Measurements from ENCODE around the gene OPCML. TPM values are rescaled to one million over a fixed set of nuclear protein-coding genes. Genes with fewer than 3 reads are reported as not detected.

OPCML gene
- total RNA-seq, 1 donor from 2014 or later: 26.9 TPM

GRCh38 chr11:132848336-132848735, 684.0 kb downstream of the OPCML start:
- DNase-seq (ENCODE audit: low spot score in 2 of 2) (no peak), FAIRE-seq (no peak)

DNA sequence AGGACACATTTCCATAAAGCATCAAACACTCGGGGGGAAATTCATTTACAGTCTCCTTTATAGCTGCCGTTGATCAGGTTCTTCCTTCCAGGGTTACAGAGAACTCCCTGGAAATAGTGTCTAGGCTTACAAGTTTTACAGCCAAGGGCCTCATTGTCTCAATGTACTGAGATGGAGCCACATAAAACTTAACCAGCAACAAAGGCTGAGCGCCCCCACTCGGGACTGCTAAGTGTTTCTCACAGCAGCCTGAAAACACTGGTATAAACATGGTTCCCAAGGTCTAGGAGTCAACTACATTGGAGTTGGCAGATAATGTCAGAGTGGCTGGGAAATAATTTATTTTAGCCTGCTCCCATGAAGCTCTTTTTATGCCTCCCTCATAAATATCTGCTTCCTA, 686.2 kb downstream of the OPCML start:
- FAIRE-seq: no peak

GRCh38 chr11:132844956-132845696, 687.2 kb downstream of the OPCML start:
- DNase-seq (ENCODE audit: low spot score in 2 of 2): no peak
- no peak for FAIRE-seq

More for the DNA sequence above, 686.2 kb downstream of the OPCML start:
- no peak for DNase-seq (ENCODE audit: low spot score in 2 of 2)

GRCh38 chr11:132840660-132841059, 691.6 kb downstream of the OPCML start:
- FAIRE-seq: no peak
- DNase-seq (ENCODE audit: low spot score in 2 of 2): no peak

- FAIRE-seq: no peak
- DNase-seq (ENCODE audit: low spot score in 2 of 2): no peak
These were observed 692.1 kb downstream of the OPCML start for GRCh38 chr11:132840191-132840590.

DNA sequence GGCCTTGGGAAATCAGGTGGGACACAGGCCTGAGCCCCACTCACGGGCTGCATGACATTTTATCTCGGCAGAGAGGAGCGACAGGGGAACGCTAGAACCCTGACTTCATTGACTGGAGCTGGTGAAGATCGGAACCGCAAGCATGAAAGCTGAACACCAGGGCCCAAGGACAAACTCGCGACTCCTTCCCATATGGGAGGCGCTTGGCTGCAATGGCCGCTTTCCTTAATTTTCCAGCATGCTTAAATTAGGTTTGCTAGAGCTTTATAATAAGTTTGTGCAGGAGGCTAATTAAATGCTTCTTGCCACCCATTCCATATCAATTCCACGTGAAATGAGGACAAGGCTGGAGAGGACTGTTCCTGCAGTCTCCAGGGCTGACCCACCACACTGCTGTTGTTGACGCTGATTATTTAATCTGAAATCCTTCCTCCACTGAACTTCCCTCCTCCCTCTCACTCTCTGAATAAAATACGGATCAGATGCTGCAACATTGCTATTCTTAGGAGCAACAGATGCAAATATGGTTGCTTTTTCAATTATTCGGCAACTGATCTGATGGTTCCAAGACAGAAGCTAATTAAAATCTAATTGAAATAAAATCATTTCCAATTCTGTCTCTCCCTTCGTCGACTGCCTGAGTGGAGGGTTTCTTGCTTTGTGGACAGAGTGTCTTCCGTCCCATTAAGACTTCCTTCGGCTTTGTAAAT, 692.9 kb downstream of the OPCML start:
- no peak for FAIRE-seq
- DNase-seq (ENCODE audit: low spot score in 2 of 2): no peak

DNA sequence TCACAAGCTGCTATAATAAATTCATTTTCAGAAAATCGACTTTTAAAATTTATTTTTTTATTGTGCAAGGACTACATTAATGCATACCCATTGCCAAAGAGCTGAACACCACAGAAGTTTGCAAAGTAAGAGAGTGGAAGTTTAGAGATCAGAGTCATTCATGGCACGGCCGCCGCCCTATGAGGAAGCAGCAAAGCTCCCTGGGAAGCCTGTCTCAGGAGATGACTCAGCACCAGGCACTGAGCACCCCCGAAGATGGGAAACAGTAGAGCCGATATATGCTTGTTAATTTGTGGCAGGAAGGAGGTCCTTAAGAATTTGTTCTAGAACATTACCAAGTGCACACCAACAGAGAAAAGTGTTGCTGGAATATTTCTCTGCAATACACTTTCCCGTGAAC, 693.7 kb downstream of the OPCML start:
- FAIRE-seq (no peak), DNase-seq (ENCODE audit: low spot score in 2 of 2) (no peak)

- no peak for FAIRE-seq
- DNase-seq (ENCODE audit: low spot score in 2 of 2): no peak
These were observed 701.0 kb downstream of the OPCML start for GRCh38 chr11:132831272-132831671.

DNA sequence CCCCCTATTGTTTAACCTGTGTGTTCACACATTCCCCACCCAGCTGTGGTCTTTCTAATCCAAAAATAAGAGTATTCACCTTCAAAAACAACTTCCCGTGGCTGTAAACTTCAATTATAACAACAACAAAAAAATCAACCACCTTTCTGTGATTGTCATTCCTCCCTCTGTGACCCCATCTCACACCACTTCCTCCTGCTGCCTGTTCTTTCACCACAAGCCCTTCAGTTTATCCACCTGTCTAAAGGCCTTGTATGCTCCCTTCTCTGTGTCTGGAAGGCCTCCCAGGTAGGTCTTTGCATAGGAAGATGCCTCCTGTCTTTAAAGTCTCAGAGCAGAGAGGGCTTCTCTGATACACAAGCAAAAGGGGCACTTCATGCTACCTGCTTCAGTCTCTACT, 707.7 kb downstream of the OPCML start:
- FAIRE-seq (no peak), DNase-seq (ENCODE audit: low spot score in 2 of 2) (no peak)

GRCh38 chr11:132822276-132822675, 710.0 kb downstream of the OPCML start:
- no peak for DNase-seq (ENCODE audit: low spot score in 2 of 2)
- no peak for FAIRE-seq

- no peak for FAIRE-seq
- DNase-seq (ENCODE audit: low spot score in 2 of 2): no peak
These were observed 710.8 kb downstream of the OPCML start for GRCh38 chr11:132821499-132821898.

DNA sequence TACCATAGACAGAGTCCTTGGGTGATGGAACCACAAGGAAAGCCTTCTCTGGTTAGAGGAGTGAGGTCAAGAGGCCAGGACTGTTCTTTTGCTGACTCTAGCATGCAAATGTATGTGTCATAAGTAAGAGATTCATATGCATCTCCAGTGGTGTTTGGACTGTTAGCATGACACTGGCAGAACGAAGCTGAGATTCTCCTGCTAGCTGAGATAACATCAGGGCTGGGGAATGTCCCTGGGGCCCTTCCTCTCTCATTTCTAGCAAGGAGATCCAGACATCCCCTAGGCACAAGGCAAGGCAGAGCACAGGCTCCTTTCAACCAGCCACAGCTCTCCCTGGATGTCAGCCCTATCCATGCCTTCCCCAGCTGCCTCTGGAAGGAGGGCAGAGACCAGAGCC, 711.3 kb downstream of the OPCML start:
- FAIRE-seq (no peak), DNase-seq (ENCODE audit: low spot score in 2 of 2) (no peak)

DNA sequence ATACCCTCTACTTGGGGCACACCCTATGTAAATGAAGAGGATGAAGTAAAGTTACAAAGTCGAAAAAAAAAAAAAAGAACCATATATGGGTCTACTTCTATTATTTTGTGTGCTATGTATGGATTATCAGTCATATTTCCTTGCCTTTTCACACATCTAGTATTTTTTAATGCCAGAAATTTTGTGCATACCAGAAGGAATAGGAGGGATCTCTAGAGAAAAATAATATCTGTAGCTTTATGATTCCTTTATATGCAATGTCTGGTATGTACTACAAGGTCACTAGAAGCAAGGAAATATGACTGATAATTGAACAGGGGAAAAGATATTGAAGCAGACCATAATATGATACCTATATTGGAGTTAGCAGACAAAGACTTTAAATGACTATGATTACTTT, 713.4 kb downstream of the OPCML start:
- DNase-seq (ENCODE audit: low spot score in 2 of 2): no peak

DNA sequence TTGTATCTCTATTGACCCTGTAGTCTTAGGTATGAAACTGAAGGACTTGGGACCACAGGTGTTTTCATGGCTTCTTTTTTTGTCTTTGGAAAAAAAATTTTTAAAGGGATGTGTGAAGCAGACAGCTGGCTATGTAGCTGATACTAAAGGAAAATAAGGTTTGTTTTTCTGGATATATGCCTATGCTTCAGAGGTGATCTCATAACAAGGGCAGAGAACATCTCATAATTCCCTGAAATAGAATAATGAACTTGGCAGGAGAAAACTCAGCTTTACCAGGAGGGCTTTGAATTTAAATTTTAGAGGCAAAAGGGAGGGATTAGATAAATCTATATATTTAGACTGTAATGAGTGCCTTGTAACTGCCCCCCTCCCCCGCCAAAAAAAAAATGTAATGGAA, 714.9 kb downstream of the OPCML start:
- DNase-seq (ENCODE audit: low spot score in 2 of 2): no peak

More for the DNA sequence above, 713.4 kb downstream of the OPCML start:
- no peak for FAIRE-seq

DNA sequence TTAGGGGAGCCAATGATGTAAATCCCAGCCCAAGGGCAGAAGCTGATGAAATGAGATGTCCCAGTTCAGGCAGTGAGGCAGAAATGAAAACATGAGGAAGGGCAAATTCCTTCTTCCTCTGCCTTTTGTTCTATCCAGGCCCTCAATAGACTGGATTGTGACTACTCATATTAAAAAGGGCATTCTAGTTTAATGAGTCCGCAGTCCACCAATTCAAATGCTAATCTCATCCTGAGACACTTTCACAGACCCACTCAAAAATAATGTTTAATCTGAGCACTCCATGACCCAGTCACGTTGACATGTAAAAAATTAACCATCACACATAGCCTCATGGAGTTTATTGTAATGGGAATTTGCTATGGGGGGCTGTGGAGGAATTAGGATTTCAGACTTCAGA, 717.9 kb downstream of the OPCML start:
- DNase-seq (ENCODE audit: low spot score in 2 of 2) (no peak), FAIRE-seq (no peak)

More for the DNA sequence above, 714.9 kb downstream of the OPCML start:
- no peak for FAIRE-seq

DNA sequence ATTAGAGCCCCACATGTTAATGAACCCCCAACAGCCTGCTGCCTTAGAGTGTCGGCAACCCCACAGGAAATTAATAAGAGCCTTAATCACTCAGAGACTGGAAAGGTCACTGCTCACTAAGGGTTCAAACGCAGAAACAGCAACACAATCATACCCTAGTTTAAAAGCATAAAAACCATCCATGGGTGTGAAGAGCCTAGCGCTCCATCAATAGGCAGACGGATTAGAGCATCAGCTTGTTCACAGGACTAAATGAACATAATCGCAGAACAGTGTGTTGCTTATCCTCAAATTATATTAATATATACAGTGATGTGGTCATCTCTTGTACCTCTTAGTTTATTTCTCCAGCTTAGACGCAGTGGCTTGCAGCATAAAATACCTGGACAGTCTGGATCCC, 720.7 kb downstream of the OPCML start:
- DNase-seq (ENCODE audit: low spot score in 2 of 2): no peak
- FAIRE-seq: no peak

GRCh38 chr11:132809070-132809469, 723.2 kb downstream of the OPCML start:
- no peak for DNase-seq (ENCODE audit: low spot score in 2 of 2)
- no peak for FAIRE-seq

DNA sequence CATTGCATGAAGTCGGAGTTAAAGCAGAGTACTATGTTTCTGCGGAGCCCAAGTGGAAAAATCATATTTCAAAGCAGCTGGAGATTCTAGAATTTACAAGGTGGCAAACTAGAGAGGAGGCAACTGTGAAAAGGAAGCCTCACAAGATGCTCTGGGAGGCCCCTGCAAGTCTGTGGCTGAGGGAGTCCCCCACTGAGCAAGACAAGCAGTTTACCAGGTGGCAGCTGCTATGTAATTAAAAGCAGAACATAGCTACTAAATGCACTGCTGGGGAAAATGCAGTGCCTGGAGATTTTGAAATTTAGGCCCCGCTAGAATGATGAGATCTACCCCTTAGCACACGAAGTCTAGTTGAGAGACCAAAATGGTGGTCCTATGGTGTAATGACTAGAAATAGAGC, 728.0 kb downstream of the OPCML start:
- FAIRE-seq: no peak
- no peak for DNase-seq (ENCODE audit: low spot score in 2 of 2)

DNA sequence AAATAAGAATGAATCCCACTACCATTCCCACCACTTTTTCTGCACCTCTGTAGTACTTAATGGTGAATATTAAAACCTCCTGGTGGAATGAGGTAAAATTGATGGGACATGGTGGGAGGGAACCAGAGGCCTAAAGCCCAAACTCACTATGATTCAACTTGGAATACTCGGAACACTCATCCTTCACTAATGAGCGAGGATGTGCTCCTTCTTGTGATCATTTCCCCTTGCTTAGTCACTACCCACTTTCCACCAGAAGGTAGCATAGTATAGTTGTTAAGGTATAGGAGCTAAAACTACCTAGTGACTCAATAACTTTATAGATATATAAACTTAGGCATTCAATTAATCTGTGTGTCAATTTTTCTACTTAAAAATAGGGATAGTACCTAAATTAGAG, 728.9 kb downstream of the OPCML start:
- no peak for DNase-seq (ENCODE audit: low spot score in 2 of 2)
- no peak for FAIRE-seq

DNA sequence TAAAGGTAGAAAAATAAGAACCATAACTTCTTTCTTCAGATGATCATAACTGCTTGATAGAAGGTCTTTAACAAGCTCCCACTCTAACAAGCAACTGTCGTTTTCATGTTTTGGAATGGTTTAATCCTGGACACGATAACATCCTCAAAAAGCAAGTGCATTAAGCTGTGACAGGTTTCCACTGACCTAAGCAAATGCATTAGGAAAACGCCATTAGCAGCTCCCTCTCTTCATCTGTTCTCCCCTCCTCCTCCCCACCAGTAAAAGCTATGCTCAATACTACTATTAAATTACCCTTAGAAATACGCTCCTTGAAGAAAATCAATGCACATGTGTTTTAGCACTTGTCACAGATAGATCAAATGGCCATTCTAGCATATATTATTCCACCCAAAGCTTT, 729.4 kb downstream of the OPCML start:
- DNase-seq (ENCODE audit: low spot score in 2 of 2): no peak
- no peak for FAIRE-seq

GRCh38 chr11:132793831-132794230, 738.5 kb downstream of the OPCML start:
- no peak for FAIRE-seq
- DNase-seq (ENCODE audit: low spot score in 2 of 2): no peak

All from frontal cortex (tissue), 4 donors.